Measurements from ENCODE around the gene DCAF11.

DCAF11 gene

GRCh38 chr14:24165785-24166184, 51.2 kb downstream of the DCAF11 start:
- no peak for DNase-seq

GRCh38 chr14:24167469-24168114, 53.0 kb downstream of the DCAF11 start:
- no peak for DNase-seq

DNA sequence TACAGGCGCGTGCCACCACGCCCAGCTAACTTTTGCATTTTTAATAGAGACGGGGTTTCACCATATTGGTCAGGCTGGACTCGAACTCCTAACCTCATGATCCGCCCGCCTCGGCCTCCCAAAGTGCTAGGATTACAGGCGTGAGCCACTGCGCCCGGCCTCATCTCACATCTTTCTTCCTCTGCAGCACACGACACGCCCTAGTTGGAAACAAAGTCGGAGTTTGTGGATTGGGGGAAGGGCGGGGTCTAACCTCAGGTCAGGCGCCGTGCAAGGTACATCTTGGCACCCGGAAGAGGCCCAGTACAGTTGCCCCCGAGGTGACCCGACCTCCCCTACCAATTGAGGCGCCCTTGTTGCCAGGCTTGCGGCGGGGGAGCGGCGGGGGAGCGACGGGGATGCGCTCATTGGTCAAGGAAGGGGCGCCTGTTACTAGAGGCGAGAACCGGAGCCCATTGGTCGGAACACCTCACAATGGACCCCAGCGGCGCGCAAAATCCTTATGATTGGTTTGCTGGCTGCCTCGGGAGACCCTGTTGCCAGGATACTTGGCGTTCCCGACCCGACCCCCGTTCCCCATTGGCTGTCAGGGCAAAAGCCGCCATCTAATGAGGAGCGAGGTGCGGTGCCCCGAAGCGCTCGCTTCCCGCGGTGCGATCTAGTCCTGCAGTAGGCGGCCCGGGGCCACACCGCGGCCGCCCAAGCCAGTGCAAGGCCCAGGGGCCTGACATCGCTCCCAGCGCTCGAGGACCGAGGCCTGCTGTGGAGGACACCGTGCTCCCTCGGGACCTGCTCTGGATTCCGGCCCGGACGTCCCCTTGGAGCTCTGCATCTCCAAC, 57.1 kb downstream of the DCAF11 start, which contains the start of gene REC8:
Gene REC8 (plus strand): TSS at position 659 of the 839 bp plus-strand sequence. CDS start 473 bp downstream, outside the sequence.
- DNase-seq: peak; percentile 100

GRCh38 chr14:24172261-24172860, 57.8 kb downstream of the DCAF11 start:
- peak; percentile 70 to 85 for DNase-seq

GRCh38 chr14:24172871-24173281, 58.3 kb downstream of the DCAF11 start:
- peak in 1 of 2 experiments; percentile 41 for DNase-seq

Measured in NCI-H524 (cell line).